ENCODE results near the gene CRYBA2.
A peak's percentile ranks its signal among the peaks of the same experiment; 100 is the strongest.

Gene CRYBA2, protein sequence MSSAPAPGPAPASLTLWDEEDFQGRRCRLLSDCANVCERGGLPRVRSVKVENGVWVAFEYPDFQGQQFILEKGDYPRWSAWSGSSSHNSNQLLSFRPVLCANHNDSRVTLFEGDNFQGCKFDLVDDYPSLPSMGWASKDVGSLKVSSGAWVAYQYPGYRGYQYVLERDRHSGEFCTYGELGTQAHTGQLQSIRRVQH

DNA sequence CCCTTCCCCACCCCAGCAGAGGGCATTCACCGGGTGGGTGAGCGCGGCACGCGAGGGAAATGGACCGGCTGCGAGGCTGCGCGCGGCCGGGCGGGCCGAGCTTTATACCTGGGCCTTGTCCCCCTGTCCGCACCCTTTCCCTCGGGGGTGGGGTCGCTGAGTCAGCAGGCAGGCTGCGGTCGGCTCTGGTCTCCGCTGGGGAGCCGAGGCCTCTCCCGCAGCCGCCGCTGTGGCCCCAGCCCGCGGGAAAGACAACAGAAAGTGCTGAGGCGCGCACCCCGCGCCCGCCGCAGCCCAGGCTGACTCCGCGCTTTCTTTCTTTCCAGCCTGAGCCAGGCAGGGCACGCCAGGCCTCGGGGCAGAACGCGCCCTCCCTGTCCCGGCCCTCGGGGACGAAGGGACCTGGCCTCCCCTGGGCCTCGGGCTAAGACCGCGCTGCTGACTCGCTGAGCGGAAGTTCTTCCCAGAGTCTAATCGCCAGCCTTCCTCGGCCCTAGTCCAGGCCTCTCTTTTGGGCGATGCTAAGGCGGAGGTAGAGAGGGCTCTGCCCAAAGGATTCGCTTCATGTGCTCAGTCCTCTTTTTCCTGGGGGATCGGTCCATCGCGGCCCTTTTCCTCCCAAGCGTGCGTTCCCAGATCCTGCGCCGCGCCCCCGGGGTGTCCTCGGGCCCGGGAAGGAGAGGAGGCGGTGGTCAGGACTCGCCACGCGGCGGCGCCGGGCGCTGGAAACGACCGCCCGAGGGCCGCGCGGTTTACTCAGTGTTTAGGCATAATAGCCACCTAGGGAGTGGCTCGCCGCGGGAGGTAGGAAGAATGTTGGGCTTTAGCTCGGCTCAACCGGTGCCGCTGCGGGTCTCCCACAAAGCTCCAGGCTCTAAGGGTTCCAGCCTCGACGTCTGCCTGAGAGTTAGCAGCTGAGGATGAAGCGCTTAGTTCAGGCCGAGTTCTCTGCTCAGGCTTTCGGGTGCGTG, at the start of gene CRYBA2:
Gene CRYBA2, minus strand, starts transcription at position 78 of the 971 bp plus-strand sequence. CDS start 246 bp downstream, outside the sequence.
- DNase-seq (ENCODE audit: low spot score), result no peak

GRCh38 chr2:219042750-219043149, 49.5 kb upstream of the CRYBA2 start:
- no peak for DNase-seq (ENCODE audit: low spot score)

DNA sequence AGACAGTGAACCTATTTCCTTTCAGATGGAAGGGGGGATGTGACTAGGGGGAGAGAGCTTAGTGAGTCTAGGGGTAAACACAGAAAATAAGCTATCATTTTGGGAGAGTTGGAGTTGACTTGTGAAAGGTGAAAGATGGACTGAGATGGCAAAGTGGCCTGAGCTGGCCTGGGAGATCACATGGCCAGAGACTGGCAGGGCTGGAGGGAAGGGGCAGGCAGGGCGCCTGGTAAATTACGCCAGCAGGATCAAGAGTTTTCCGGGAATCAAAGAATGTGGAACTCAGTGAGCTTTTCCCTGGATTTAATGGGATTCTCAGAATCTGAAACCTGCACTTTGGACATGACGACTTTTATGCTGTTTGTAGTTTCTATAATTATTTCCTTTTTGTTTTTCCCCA, 48.9 kb upstream of the CRYBA2 start:
- DNase-seq (ENCODE audit: low spot score), result no peak

GRCh38 chr2:219041252-219041651, 48.0 kb upstream of the CRYBA2 start, which contains the start of gene CFAP65:
Gene CFAP65, minus strand, starts transcription at chr2:219041516. Its CDS starts 2,468 bp downstream, at chr2:219039048.
- peak; percentile 63 for DNase-seq (ENCODE audit: low spot score)

- DNase-seq (ENCODE audit: low spot score), result no peak
These were observed 45.4 kb upstream of the CRYBA2 start for GRCh38 chr2:219038600-219038999.

DNA sequence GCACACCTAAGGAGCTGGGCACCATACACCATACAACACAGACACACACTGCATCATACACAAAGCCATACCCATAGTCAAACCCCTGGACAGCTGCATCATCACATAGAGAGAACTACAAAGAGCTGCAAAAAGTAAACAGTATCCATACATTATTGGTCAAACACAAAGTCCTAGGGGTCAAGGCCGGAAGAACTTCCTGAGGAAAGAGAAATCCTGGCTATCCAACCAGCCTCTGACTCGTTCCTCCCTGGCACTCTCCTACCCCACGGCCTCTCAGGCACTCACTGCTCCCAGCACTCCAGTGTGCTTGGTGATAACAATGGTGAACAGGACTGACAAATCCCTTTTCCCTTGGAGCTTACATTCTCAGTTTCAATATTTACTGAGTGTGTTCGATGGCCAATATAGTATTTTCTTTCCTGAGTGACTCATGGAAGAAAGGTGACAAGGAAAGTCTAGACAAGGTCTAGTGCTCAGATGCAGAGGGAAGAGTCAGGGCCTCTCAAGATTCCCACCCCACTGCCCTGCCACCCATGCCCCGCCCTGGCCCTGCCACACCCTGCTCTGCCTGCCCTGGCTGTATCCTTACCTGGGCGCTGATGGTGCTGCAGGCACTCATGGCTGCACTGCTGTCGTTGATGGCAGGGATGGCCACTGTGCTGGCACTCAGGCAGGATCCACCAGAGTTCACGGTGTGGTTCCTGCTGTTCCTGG, 44.7 kb upstream of the CRYBA2 start:
- DNase-seq (ENCODE audit: low spot score), result no peak

DNA sequence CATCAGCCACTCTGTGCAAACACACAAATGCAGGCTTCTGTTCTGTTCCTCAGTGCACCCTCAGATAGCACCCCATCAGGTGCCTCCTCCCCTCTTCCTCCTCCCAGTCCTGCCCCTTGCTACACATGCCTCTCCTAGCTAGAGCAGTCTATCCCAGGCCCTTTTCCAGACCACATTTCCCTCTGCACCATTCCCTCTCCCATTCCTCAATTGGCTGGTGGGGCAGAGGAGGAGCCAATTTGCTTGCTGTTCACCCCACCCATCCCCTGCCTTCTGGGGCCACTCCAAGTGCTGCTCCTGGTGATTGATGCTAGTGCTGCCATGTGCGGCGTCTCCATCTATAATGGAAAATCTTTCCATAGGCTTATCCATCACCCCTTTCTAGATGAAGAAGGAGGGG, 42.7 kb upstream of the CRYBA2 start:
- no peak for DNase-seq (ENCODE audit: low spot score)

GRCh38 chr2:219034823-219035222, 41.6 kb upstream of the CRYBA2 start:
- no peak for DNase-seq (ENCODE audit: low spot score)

DNA sequence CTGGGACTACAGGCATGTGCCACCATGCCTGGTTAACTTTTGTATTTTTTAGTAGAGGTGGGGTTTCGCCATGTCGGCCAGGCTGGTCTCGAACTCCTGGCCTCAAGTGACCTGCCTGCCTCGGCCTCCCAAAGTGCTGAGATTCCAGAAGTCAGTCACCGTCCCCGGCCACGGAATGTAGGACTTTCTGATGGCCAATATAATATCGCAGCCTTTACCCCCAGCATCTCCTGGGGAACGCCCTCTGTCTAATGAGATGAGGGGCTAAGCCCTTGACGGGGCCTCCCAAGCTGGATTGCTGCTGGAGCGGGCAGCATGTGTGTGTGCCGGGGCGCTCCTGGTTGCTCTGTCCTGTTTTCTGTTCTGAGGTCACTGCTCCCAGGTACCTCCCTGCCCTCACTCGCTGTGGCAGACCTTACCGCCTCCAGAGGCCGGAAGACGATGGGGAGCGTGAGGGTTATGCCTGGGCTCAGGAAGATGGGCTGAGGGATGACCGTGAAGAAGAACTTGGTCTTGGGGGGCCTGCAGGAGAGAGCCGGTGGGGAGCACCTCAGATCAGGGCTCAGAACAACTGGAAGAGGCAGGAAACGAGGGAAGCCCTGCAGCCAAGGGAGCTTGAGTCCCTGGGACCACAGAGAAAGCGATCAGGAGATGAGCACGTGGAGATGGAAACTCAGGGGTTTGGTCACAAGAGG, 39.0 kb upstream of the CRYBA2 start:
- DNase-seq (ENCODE audit: low spot score), result no peak

GRCh38 chr2:219031005-219031738, 38.0 kb upstream of the CRYBA2 start:
- DNase-seq (ENCODE audit: low spot score), result no peak

GRCh38 chr2:219030177-219030940, 37.1 kb upstream of the CRYBA2 start:
- DNase-seq (ENCODE audit: low spot score), result no peak

- peak; percentile 89 for DNase-seq (ENCODE audit: low spot score)
These were observed 36.6 kb upstream of the CRYBA2 start for GRCh38 chr2:219029829-219030165.

- DNase-seq (ENCODE audit: low spot score), result no peak
These were observed 36.0 kb upstream of the CRYBA2 start for GRCh38 chr2:219028996-219029828.

DNA sequence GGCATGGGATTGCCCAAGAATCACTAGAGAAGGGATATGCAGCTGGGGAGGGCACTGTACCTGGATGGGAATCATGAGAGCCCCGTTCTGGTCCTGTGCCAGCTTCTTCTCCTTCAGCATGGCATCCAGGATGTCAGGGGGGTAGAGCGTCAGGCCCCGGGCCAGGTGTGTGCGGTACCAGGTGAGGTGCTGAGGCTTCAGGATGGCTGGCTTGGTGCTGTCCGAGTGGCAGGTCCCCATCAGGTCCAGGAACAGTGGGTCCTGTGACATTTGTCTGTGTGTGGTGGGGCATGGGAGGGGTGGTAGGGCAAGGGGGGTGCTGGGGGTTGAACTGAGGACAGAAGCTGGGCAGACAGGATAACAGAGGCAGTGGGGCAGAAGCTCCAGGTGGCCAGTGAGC, 34.9 kb upstream of the CRYBA2 start:
- no peak for DNase-seq (ENCODE audit: low spot score)

GRCh38 chr2:219027511-219028055, 34.4 kb upstream of the CRYBA2 start:
- DNase-seq (ENCODE audit: low spot score), result no peak

DNA sequence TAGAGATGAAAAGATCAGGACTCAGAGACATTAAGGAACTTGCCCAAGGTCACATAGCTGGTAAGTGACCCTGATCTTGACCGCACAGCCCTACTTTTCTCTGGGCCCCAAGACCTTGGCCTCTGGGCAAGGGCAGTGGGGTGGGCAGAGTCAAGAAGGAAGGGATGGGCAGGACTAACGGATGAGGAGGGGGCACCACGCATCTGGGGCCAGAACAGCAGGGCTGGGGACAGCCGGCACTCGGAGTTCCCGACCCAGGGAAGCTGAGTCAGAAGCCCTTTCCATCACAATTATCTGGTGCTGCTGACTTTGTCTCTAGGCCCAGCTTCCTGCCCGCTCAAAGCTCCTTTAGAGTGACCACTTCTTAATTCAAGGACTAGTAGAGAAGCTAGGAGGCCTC, 33.7 kb upstream of the CRYBA2 start:
- DNase-seq (ENCODE audit: low spot score), result no peak

- DNase-seq (ENCODE audit: low spot score), result no peak
These were observed 32.7 kb upstream of the CRYBA2 start for GRCh38 chr2:219025637-219026585.

- DNase-seq (ENCODE audit: low spot score), result no peak
These were observed 30.8 kb upstream of the CRYBA2 start for GRCh38 chr2:219024059-219024458.

All from hepatic stellate cell (primary cell).